Endodermal cell (in vitro differentiated cells): ENCODE data around the gene CAMTA1. TPM values are rescaled to one million over a fixed set of nuclear protein-coding genes. Genes with fewer than 3 reads are reported as not detected.
A peak's percentile ranks its signal among the peaks of the same experiment; 100 is the strongest.

ENCODE experiments used
- DNase-seq: peaks from one replicate; pipeline ENCODE4 v3.0.0-alpha.2; 2017
- H3K27ac ChIP-seq: 2 replicates; pipeline ENCODE4 v1.5.1; 2013; ENCODE audit warnings: mild to moderate bottlenecking, low read depth, low read length, moderate library complexity
- H3K27me3 ChIP-seq: 2 replicates; pipeline ENCODE4 v1.6.1; 2013; ENCODE audit warnings: mild to moderate bottlenecking, low read length, moderate library complexity; ENCODE audit not compliant: insufficient read depth, control insufficient read depth, poor library complexity, severe bottlenecking
- H3K36me3 ChIP-seq: 2 replicates; pipeline ENCODE4 v1.7.0; 2013; ENCODE audit warnings: mild to moderate bottlenecking, low read length, moderate library complexity; ENCODE audit not compliant: control insufficient read depth, insufficient read depth
- H3K4me1 ChIP-seq: one replicate; pipeline ENCODE4 v1.7.0; 2013; ENCODE audit warnings: low read length; ENCODE audit not compliant: control insufficient read depth, insufficient read depth
- H3K4me3 ChIP-seq: 2 replicates; pipeline ENCODE4 v1.5.1; 2013; ENCODE audit warnings: mild to moderate bottlenecking, low read length, moderate library complexity
- H3K9ac ChIP-seq: 2 replicates; pipeline ENCODE4 v1.6.1; 2013; ENCODE audit warnings: mild to moderate bottlenecking, low read length, moderate library complexity; ENCODE audit not compliant: poor library complexity, severe bottlenecking; ENCODE audit errors: extremely low read depth
- H3K9me3 ChIP-seq: 2 replicates; pipeline ENCODE4 v1.6.1; 2013; ENCODE audit warnings: mild to moderate bottlenecking, low read length, moderate library complexity; ENCODE audit not compliant: control insufficient read depth
- H3K27ac Mint-ChIP-seq: 2 replicates; pipeline ENCODE4 v1.8.0; 2020; ENCODE audit warnings: mixed read lengths
- H3K27me3 Mint-ChIP-seq: 2 replicates; pipeline ENCODE4 v1.8.0; 2021; ENCODE audit warnings: mild to moderate bottlenecking, mixed read lengths; ENCODE audit not compliant: insufficient read depth
- H3K36me3 Mint-ChIP-seq: 2 replicates; pipeline ENCODE4 v1.8.0; 2020; ENCODE audit warnings: low read depth, mixed read lengths
- H3K4me1 Mint-ChIP-seq: 2 replicates; pipeline ENCODE4 v1.8.0; 2020; ENCODE audit warnings: mixed read lengths
- H3K4me3 Mint-ChIP-seq: 2 replicates; pipeline ENCODE4 v1.8.0; 2020; ENCODE audit warnings: mild to moderate bottlenecking, moderate library complexity, mixed read lengths
- H3K9me3 Mint-ChIP-seq: 2 replicates; pipeline ENCODE4 v1.8.0; 2020; ENCODE audit warnings: mild to moderate bottlenecking, mixed read lengths
- CTCF ChIP-seq: fragments of 200-600 bp; sonication (generic); conservative IDR thresholded peaks from 2 replicates; pipeline ENCODE4 v1.5.0; 2021; ENCODE audit warnings: antibody characterized with exemption, mild to moderate bottlenecking
- WGBS, 2 experiments: methylation state at CpG; one replicate each; pipeline versions ENCODE4 v1.1.5 to v1.1.7; 2013; ENCODE audit warnings: missing lambda C conversion rate in 2 of 2, mixed read lengths in 1 of 2; ENCODE audit not compliant: insufficient coverage in 1 of 2, insufficient read length in 1 of 2; 5-methylcytosine and 5-hydroxymethylcytosine counted together
- total RNA-seq, 2 donors: library from RNA; stranded (reverse); fragmentation: NEBNext Ultra II Directional in 1 of 2; extraction: Animal tissue kit (Norgen Biotek cat#: 25700) in 1 of 2; gene quantifications; 2 replicates in 1 of 2; 3 replicates in 1 of 2; pipeline ENCODE4 v1.2.1, GENCODE V29; 2021

Gene CAMTA1
- total RNA-seq, 2 donors from 2014 or later: 123 to 137 TPM

GRCh38 chr1:7677111-7677510 lies 891.9 kb downstream of the CAMTA1 start:
- Mint-ChIP-seq H3K27ac (no peak overlapping the region), H3K4me3 (no peak overlapping the region), H3K27me3 (peaks cover 14% of the 10 kb centered on the region), H3K4me1 (no peaks in the 10 kb centered on the region), H3K9me3 (no peaks in the 10 kb centered on the region), H3K36me3 (no peaks in the 10 kb centered on the region)
- no peaks in the 10 kb centered on the region for H3K36me3 ChIP-seq
- H3K9ac ChIP-seq: no peak overlapping the region
- TF ChIP-seq CTCF: no peak
- peaks cover 17% of the 10 kb centered on the region for H3K27me3 ChIP-seq
- no peaks in the 10 kb centered on the region for H3K9me3 ChIP-seq
- DNase-seq: no peak
- no peak overlapping the region for H3K27ac ChIP-seq
- H3K4me3 ChIP-seq: no peak overlapping the region
- WGBS, 2 experiments: 93 to 100% methylated on average over 6 to 7 of the region's 7 CpGs
- H3K4me1 ChIP-seq: no peaks in the 10 kb centered on the region

- Mint-ChIP-seq H3K9me3 (no peaks in the 10 kb centered on the region), H3K27ac (no peak overlapping the region), H3K36me3 (no peaks in the 10 kb centered on the region), H3K4me1 (no peaks in the 10 kb centered on the region), H3K27me3 (peaks cover 14% of the 10 kb centered on the region), H3K4me3 (no peak overlapping the region)
- WGBS, 2 experiments: 86 to 87% methylated on average over 10 of the region's 10 CpGs
- Histone ChIP-seq H3K27ac (no peak overlapping the region), H3K9ac (no peak overlapping the region), H3K27me3 (peaks cover 17% of the 10 kb centered on the region), H3K4me1 (no peaks in the 10 kb centered on the region), H3K4me3 (no peak overlapping the region), H3K9me3 (no peaks in the 10 kb centered on the region), H3K36me3 (no peaks in the 10 kb centered on the region)
- TF ChIP-seq CTCF: no peak
- DNase-seq: no peak
Measured at GRCh38 chr1:7677815-7678214, 892.6 kb downstream of the CAMTA1 start.

GRCh38 chr1:7678491-7679158 lies 893.4 kb downstream of the CAMTA1 start:
- H3K9me3 Mint-ChIP-seq: no peaks in the 10 kb centered on the region
- Histone ChIP-seq H3K27me3 (peaks cover 17% of the 10 kb centered on the region), H3K4me3 (no peak overlapping the region), H3K36me3 (no peaks in the 10 kb centered on the region), H3K9me3 (no peaks in the 10 kb centered on the region), H3K27ac (no peak overlapping the region), H3K4me1 (no peaks in the 10 kb centered on the region), H3K9ac (no peak overlapping the region)
- no peaks in the 10 kb centered on the region for H3K36me3 Mint-ChIP-seq
- H3K4me3 Mint-ChIP-seq: peak overlapping the region; percentile 30
- WGBS, 2 experiments: 94 to 96% methylated on average over 6 to 9 of the region's 9 CpGs
- TF ChIP-seq CTCF: no peak
- H3K27me3 Mint-ChIP-seq: peaks cover 14% of the 10 kb centered on the region
- H3K27ac Mint-ChIP-seq: no peak overlapping the region
- no peak for DNase-seq
- H3K4me1 Mint-ChIP-seq: no peaks in the 10 kb centered on the region
